ENCODE data around the gene PRR23E.

PRR23E gene

GRCh38 chr3:127172781-127173515 lies 20.0 kb upstream of the PRR23E start:
- Mint-ChIP-seq H3K27me3 (peaks cover 72% of the 10 kb centered on the region), H3K9me3 (no peaks in the 10 kb centered on the region), H3K36me3 (no peaks in the 10 kb centered on the region), H3K4me3 (no peak overlapping the region), H3K4me1 (no peaks in the 10 kb centered on the region), H3K27ac (no peak overlapping the region)
- no peak for ATAC-seq

GRCh38 chr3:127173516-127174166 lies 19.3 kb upstream of the PRR23E start:
- H3K36me3 Mint-ChIP-seq, result no peaks in the 10 kb centered on the region
- peaks cover 2% of the 10 kb centered on the region for H3K9me3 Mint-ChIP-seq
- H3K4me1 Mint-ChIP-seq, result no peaks in the 10 kb centered on the region
- H3K27ac Mint-ChIP-seq, result no peak overlapping the region
- no peak for ATAC-seq
- no peak overlapping the region for H3K4me3 Mint-ChIP-seq
- H3K27me3 Mint-ChIP-seq, result peaks cover 72% of the 10 kb centered on the region

GRCh38 chr3:127174284-127174683 lies 18.6 kb upstream of the PRR23E start:
- Mint-ChIP-seq H3K4me3 (no peak overlapping the region), H3K4me1 (no peaks in the 10 kb centered on the region), H3K27ac (no peak overlapping the region), H3K36me3 (no peaks in the 10 kb centered on the region), H3K27me3 (peaks cover 72% of the 10 kb centered on the region), H3K9me3 (peaks cover 8% of the 10 kb centered on the region)
- ATAC-seq, result no peak

GRCh38 chr3:127174715-127175140 lies 18.2 kb upstream of the PRR23E start:
- ATAC-seq, result no peak
- Mint-ChIP-seq H3K9me3 (peaks cover 10% of the 10 kb centered on the region), H3K4me1 (no peaks in the 10 kb centered on the region), H3K27me3 (peaks cover 74% of the 10 kb centered on the region), H3K27ac (no peak overlapping the region), H3K36me3 (no peaks in the 10 kb centered on the region), H3K4me3 (no peak overlapping the region)

- no peak overlapping the region for H3K4me3 Mint-ChIP-seq
- no peak for ATAC-seq
- H3K27ac Mint-ChIP-seq, result no peak overlapping the region
- peaks cover 74% of the 10 kb centered on the region for H3K27me3 Mint-ChIP-seq
- H3K4me1 Mint-ChIP-seq, result no peaks in the 10 kb centered on the region
- H3K9me3 Mint-ChIP-seq, result peaks cover 11% of the 10 kb centered on the region
- no peaks in the 10 kb centered on the region for H3K36me3 Mint-ChIP-seq
Measured at GRCh38 chr3:127175272-127175671, 17.7 kb upstream of the PRR23E start.

- Mint-ChIP-seq H3K27ac (no peak overlapping the region), H3K4me1 (no peaks in the 10 kb centered on the region), H3K9me3 (peaks cover 11% of the 10 kb centered on the region), H3K36me3 (no peaks in the 10 kb centered on the region), H3K4me3 (no peak overlapping the region), H3K27me3 (peaks cover 55% of the 10 kb centered on the region)
- no peak for ATAC-seq
Measured at GRCh38 chr3:127177226-127177625, 15.7 kb upstream of the PRR23E start.

GRCh38 chr3:127180859-127181258 lies 12.1 kb upstream of the PRR23E start:
- Mint-ChIP-seq H3K9me3 (peaks cover 11% of the 10 kb centered on the region), H3K27me3 (peaks cover 23% of the 10 kb centered on the region), H3K4me1 (no peaks in the 10 kb centered on the region)

GRCh38 chr3:127182431-127182830 lies 10.5 kb upstream of the PRR23E start:
- Mint-ChIP-seq H3K4me3 (no peak overlapping the region), H3K27ac (no peak overlapping the region), H3K9me3 (peaks cover 11% of the 10 kb centered on the region), H3K27me3 (peaks cover 23% of the 10 kb centered on the region), H3K4me1 (no peaks in the 10 kb centered on the region), H3K36me3 (no peaks in the 10 kb centered on the region)
- no peak for ATAC-seq

More at GRCh38 chr3:127180859-127181258, 12.1 kb upstream of the PRR23E start:
- no peak overlapping the region for H3K4me3 Mint-ChIP-seq
- no peaks in the 10 kb centered on the region for H3K36me3 Mint-ChIP-seq
- H3K27ac Mint-ChIP-seq, result no peak overlapping the region
- no peak for ATAC-seq

GRCh38 chr3:127182848-127183714 lies 9.8 kb upstream of the PRR23E start:
- H3K4me1 Mint-ChIP-seq, result no peaks in the 10 kb centered on the region
- peaks cover 14% of the 10 kb centered on the region for H3K9me3 Mint-ChIP-seq
- H3K36me3 Mint-ChIP-seq, result no peaks in the 10 kb centered on the region
- no peak overlapping the region for H3K4me3 Mint-ChIP-seq
- peak; percentile 34 for ATAC-seq
- peaks cover 20% of the 10 kb centered on the region for H3K27me3 Mint-ChIP-seq
- no peak overlapping the region for H3K27ac Mint-ChIP-seq

- H3K4me1 Mint-ChIP-seq, result no peaks in the 10 kb centered on the region
- peaks cover 11% of the 10 kb centered on the region for H3K9me3 Mint-ChIP-seq
- H3K36me3 Mint-ChIP-seq, result no peaks in the 10 kb centered on the region
- no peak for ATAC-seq
- H3K27ac Mint-ChIP-seq, result no peak overlapping the region
- peaks cover 9% of the 10 kb centered on the region for H3K27me3 Mint-ChIP-seq
- H3K4me3 Mint-ChIP-seq, result no peak overlapping the region
Measured at GRCh38 chr3:127183931-127184869, 8.7 kb upstream of the PRR23E start.

- Mint-ChIP-seq H3K27me3 (peaks cover 2% of the 10 kb centered on the region), H3K36me3 (no peaks in the 10 kb centered on the region), H3K4me1 (no peaks in the 10 kb centered on the region), H3K27ac (no peak overlapping the region), H3K9me3 (peaks cover 8% of the 10 kb centered on the region), H3K4me3 (no peak overlapping the region)
- ATAC-seq, result peak; percentile 47
Measured at GRCh38 chr3:127184870-127185216, 8.1 kb upstream of the PRR23E start.

- Mint-ChIP-seq H3K9me3 (peaks cover 8% of the 10 kb centered on the region), H3K27ac (no peak overlapping the region), H3K4me1 (no peaks in the 10 kb centered on the region), H3K4me3 (no peak overlapping the region), H3K36me3 (no peaks in the 10 kb centered on the region), H3K27me3 (no peaks in the 10 kb centered on the region)
- ATAC-seq, result no peak
Measured at GRCh38 chr3:127185268-127185667, 7.7 kb upstream of the PRR23E start.

- Mint-ChIP-seq H3K27ac (no peak overlapping the region), H3K4me1 (no peaks in the 10 kb centered on the region), H3K9me3 (peaks cover 8% of the 10 kb centered on the region), H3K27me3 (no peaks in the 10 kb centered on the region), H3K36me3 (no peaks in the 10 kb centered on the region), H3K4me3 (no peak overlapping the region)
- ATAC-seq, result no peak
Measured at GRCh38 chr3:127185962-127186674, 6.8 kb upstream of the PRR23E start.

- Mint-ChIP-seq H3K9me3 (peaks cover 11% of the 10 kb centered on the region), H3K36me3 (no peaks in the 10 kb centered on the region), H3K4me1 (no peaks in the 10 kb centered on the region), H3K27ac (no peak overlapping the region), H3K4me3 (no peak overlapping the region), H3K27me3 (no peaks in the 10 kb centered on the region)
- no peak for ATAC-seq
Measured at GRCh38 chr3:127187316-127187715, 5.6 kb upstream of the PRR23E start.

All from stimulated activated memory B cell treated with anti-CD40 and anti-IgM and Interleukin-4, amounts not matched to agents 10 μg/mL and 1 μg/mL and 100 μg/mL, for 72 hours (primary cell).